HG03280 (cell line): ENCODE measurements around the gene WDFY4.

Source experiments
- ATAC-seq: cut with Tn5 transposase; IDR thresholded peaks from one replicate; pipeline ENCODE4 v1.9.1; 2021; ENCODE audit warnings: mild to moderate bottlenecking, moderate library complexity; ENCODE audit not compliant: unreplicated experiment

Gene WDFY4

DNA sequence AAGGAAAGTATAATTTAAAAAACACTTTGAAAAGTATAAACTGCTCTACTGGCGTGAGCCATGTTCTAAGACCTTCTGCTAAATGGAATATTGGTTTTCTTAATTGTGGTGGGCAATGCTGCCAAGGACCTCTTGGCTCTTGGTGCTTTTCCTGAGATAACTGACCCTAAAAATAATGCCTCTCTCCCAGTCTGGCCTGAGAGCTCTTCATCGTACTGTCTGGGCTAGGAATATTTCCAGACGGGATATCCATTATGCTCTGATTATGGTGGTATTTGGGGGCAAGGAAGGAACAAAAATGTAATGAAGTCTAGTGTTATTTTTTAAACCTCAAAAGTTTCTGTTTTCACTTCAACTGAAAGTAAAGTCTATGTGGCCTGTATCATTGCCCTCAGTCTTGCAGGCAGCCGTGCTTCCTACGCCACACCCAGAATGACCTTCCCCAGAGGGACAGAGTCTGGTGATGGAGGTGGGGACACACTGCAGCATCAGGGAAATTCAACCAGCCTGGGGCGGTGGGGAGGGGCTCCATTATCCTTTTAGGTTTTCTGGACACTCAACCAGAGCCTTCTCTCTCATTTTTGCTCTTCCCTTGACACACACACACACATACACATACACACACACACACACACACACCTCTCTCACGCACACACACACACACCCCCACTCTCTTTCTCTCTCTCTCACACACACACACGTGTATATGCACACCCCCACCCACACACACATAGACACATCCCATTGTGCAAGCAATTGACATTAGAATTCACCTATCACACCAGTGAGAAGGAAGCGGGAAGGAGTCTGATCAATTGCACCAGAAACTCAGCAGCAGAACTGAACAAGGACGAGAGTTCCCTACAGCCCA is 155.4 kb downstream of the WDFY4 start:
- ATAC-seq, result no peak

DNA sequence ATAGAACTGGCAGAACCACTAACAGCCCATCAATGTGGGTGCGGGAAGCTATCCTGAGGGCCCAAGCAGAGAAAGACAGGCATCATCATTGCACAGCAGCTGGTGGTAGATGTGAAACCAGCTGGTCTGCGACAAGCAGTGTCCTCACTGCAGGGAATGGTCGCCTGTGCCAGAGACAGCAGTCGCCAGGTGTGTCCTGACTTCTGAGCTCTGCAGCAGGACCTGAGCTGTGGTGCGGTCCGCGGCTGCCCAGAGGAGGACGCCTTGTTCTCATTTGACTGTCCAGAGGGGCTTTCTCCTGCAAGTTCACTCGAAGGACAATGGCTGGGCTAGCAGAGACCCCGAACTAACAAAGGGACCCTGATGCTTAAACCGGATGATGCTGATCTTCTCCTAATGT is 157.6 kb downstream of the WDFY4 start:
- no peak for ATAC-seq

DNA sequence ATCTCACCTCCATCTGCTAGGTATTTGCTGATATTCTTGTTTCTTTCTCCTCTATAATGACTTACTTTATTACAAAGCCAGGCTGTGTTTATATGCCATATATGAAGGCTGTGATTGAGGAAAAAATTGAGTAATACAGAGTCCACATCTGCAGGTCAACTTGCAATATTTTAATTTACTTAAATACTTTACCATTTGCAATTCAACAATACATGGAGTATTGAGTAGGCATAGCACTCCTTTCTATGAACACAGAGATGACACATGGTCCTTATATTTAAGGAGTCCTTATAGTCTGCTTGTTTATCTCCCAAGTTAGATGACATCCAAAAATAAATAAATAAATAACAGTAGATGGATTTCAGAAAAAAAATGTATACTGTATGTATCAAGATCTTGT is 158.5 kb downstream of the WDFY4 start:
- ATAC-seq, result no peak

DNA sequence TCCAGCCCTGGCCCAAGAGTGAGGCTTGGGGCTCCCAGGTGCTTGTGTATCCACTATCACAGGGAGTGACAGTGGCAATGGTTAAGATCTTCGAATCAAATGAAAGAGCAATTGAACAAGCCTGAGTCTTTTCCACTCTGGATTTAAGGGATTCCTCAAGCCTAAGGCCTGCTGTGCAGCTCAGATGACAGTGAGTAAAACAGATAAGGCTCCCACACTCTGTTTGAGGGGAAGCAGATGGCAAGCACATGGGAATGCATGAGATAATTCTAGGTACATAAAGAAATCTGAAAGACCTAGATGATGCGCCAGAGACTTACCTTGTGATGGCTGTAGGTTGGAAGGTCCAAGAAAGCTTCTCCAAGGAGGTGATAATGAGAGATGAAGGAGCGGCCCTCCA is 159.9 kb downstream of the WDFY4 start:
- no peak for ATAC-seq

DNA sequence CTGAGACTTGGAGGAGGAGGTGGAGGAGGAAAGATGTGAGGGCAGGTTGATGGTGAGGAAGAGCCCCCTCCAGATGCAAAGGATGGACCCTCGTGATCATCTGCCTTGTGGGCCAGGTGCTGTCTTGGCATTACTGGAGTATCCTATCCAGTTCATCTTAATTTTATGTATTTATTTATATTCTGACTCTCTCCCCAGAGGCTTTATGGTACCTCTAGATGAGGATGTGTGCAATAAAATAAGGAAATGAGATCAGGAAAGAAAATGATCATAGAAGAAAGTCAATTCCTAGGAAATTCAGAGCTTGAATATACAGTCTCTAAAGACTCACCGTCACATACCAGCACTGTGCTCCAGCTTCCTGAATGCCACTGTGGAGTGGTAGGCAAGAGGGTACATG is 160.8 kb downstream of the WDFY4 start:
- ATAC-seq, result no peak

DNA sequence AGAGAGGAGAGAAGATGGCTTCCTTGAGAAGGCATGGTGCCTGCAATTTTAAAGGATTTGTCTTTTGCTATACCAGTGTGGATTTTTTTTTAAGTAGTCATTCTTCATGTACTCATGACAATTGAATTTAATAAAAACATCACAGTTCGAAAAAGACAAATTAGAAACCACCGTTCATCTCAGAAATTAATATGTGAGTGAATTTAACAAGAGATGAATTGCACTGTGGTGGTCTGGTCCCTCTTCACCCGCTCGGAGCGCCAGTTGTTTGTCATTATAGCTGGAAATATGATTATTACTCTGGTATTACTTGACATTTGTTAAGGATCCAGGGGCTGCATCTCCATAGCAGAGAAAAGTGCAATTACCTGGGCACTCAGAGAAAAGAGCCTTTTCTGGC is 163.0 kb downstream of the WDFY4 start:
- no peak for ATAC-seq

DNA sequence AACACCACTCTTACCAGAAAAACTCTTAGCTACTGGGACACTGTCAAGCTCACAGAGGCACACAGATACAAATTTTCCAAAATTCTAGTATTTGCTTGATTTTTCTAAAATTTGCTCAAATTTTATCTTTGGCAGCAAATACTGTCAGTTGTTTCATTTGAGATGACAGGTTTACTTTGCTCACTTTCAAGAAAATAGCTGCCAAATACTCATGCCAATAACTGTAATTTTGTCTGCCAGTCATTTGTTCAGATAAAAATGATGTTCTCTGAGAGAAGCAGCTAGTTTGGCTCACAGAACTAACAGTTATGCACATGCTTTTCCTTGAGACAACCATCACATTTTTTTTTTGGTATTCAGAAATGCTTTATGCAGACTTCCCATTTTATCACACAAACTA is 172.2 kb downstream of the WDFY4 start:
- no peak for ATAC-seq

DNA sequence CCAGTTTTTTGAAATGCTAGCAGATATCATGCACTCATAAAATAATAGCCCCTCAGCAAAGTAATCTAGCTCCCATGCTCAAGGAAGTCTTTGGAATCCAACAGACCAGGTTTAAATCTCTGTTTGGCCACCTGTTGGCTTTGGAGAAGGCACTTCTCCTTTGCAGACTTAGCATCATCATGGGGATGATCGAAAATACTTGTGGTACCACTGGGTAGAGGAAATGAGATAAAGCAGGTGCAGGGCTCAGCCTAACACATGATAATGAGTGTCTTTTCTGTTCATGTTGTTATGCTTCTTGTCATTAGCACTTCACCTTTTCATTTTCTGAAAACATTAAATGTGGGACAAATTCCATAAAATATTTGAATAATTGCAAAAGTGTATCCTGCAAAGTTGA is 187.6 kb downstream of the WDFY4 start:
- no peak for ATAC-seq

DNA sequence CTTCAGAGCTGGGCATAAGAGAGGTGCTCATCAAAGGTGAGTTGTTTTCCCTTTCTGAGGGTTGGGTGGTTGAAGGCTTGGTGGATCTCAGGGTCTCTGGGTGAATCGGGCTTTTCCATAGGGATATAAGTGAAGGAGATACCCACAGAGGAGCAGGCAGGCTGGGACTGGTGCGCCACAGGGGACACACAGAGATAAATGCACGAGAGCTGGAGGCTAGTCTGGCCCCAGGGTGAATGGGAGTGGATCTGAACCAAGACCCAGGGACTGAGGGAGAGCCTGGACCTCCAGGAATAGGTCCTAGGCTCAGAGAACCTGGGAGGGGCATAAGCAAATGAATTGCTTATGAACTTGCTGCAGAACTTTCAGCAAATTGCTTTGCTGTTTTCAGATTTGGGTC is 193.4 kb downstream of the WDFY4 start:
- no peak for ATAC-seq

DNA sequence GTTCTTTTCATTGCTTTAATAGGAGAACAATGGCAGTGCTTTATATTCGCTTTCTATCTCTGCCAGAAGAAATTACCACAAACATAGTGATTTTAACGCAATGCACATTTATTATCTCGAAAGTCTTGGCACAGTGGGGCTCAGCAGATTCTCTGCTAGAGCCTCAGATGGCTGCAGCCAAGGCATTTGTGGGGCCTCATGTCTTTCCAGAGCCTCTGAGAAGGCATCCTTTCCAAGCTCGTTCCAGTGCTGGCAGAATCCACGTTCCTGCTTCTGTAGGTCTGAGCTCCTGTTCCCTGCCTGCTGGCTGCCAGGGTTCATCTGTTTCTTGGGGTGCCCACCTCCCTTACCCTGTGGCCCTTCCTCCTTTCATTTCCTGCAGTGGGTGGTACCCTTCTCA is 194.8 kb downstream of the WDFY4 start:
- ATAC-seq, result no peak

DNA sequence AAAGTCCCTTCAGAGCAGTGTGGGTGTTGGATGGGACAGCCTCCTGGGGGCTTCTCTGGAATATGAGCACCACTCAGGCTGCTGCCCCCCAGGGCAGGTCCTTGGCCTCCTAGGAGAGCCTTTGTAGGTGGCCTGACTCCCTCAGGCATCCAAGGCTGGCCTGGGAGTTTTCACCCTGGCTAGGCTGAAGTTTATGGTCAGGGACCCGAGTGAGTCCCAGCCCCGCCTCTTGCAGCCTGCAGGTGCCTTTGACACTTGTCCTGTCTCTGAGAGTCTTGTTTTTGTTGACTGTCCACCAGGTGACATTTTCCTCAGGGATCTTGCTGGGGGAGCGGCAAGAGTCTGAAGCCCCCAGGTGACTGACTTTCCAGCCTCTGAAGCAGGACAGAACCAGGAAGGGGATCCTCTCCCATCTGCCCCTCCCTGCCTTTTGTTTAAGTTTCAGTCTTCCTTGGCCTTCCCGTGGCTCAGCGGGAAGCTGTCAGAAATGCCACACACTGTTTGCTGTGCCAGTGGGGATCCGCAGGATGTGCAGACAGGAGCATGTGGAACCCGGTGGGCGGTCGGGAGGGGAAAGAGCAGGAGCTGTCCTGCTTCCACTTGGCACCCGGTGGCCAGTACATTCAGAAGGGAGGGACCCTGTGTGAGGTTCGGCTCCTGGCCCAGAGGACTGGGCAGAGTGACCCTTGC is 195.5 kb downstream of the WDFY4 start:
- no peak for ATAC-seq

DNA sequence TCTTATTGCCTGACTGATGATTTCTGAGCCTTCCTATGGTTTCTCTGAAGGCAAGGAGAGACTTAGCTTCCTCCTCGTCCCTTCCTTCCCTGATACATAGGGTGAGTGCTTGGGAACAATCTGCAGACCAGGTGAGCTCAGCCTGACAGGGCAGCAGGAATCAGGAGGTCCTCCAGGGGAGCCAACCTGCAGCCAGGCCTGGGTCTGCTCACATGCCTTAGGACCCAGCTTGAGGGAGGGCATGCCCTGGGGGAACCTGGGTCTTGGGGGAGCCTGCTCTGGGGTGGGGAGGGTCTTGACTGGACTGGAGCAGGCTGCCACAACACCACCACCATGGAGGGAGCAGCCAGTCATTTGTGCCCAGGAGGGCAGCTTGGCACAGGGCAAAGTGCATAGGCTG is 197.3 kb downstream of the WDFY4 start:
- no peak for ATAC-seq

DNA sequence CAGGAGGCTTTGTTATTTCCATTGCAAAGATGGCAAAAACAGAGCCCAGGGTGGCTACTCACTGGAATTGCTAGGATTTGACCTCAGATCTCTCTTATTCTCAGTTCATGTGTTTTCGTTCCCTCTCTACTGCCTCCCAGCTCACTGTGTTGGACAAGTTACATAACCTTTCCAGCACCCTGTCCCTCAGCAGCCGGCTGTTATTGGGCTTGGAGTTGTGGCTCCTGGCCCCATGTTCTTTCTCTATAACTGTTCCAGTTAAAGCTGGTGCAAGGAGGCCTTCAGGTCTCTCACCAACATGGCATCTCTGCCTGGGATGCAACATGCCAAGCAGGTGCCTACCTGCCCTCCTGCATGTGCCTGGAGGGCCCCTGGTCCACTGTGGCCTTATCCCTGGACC is 198.2 kb downstream of the WDFY4 start:
- no peak for ATAC-seq

DNA sequence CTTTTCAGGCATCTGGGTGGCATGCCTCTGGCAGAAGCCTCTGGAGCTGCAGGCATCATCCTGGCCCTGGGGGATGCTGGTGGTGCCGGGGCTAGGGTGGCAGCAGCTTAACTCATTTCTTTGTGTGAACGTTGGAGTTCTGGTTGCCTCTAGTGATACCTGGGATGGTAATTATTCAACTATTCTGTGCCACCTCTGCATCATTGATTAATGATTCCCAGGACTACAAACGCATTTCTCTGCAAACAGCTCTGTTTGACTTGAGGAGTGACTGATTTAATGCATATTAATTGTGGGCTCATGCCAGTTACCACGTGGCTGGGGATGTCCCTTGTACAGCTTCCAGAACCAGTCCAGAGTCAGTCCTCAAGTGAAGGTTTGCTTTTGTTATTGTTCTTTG is 199.0 kb downstream of the WDFY4 start:
- ATAC-seq, result no peak

DNA sequence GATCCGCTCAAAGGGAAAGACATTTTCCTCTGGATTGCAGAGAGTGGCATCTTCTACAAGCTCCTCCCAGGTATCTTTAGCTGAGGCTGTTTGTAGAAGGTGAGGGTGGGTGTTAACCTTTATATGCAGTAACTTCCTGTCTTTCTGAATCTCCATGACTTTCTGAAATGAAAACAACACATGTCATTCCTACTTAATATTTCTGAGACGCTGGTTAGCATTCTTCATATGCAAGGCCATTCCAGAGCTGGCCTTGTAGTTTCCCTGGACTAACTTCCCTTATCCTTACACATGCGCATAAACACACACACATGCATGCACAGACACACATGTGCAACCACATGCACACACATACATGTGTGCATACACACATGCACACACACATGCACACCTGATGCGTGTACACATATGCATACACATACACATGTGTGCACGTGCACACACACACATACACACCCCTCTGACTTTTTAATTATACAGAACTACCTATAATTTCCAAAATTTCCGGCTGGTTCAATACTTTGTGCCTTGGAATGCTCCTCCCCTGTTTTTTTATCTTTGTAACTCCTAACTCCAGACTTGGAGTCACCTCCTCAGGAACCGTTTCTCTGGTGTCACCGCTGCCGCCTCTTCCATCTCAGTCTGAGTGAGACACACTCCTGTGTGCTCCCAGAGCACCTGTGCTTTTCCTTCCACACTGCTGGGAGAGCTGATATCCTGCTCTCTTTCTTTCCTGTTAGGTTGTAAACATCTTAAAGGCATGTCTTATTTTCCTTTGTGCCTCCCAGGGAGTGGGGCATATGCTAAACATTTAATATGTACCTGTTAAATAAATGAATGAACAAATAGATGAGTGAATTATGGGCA is 199.7 kb downstream of the WDFY4 start:
- ATAC-seq, result no peak

DNA sequence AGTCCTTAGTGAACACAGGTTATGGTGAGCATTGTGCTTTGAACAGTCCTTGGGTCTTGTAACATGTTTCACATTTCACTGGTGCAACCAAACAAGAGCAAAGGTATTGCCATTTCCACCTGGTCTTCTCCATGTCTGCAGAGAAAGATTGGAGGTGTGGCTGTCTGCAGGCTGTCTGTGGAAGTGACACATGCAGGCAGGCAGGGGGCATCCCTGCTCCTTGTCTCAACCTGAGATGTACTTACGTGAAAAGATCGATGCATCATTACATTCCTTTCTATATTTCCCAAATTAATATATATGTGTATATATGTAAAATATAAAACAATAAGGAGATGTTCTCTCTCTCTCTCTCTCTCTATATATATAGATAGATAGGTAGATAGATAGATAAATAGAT is 200.7 kb downstream of the WDFY4 start:
- ATAC-seq, result no peak

DNA sequence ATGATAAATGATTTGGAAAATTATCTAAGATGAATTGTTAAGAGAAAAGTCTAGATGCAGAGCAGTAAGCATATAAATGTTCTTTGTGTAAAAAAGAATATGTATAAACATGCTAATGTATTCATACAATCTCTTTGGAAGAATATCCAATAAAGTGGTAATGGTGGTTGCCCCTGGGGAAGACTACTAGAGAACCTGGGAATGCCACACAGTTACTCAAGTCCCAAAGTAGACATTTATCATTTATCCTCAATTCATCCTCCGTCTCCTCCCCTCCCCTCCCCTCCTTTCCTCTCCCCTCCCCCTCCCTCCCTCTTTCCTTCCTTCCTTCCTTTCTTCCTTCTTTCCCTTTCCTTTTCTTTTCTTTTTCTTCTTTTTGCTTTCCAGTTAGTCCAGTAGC is 203.3 kb downstream of the WDFY4 start:
- no peak for ATAC-seq

DNA sequence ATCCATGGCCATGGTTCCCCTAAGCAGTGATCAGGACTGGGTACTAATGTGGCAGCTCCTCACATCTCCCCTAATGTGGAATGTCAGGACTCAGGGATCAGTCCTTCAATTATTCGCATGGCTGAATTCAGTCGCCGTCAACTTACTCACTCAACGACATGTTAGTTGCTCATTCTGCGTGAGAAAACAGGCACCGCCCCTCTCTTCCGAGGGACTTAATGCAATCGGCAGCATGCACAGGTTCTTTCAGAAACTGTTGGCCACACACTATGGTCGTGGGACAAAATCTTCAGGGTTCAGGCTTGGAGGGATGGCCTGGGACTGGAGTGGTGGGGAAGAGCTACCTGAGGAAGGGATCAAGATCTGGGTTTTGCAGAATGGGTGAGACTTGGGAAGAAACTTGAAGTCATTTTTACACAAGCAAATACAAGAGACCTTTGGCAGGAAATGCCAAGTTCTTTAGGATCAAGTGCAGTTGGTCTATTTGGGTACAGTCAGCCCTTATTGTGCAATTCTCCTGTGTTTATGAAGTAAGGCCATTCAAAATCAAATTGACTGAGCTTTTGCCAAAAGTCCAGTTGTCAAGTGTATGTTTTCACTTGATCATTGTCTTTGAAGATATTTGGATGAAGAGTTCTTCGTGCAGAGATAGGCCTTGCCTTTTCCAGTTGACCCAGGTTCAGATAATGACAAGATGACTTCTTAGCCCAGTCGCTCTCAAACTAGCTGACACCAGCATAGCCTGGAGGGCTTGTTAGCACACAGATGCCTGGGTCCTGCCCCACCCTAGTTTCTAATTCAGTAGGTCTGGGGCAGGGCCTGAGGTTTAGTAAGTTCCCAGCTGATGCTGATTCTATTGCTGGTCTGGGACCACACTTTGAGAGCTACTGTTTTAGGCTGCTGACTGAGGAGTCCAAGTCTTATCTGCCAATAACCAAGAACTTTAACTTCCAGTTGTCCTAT is 206.5 kb downstream of the WDFY4 start:
- ATAC-seq, result no peak

DNA sequence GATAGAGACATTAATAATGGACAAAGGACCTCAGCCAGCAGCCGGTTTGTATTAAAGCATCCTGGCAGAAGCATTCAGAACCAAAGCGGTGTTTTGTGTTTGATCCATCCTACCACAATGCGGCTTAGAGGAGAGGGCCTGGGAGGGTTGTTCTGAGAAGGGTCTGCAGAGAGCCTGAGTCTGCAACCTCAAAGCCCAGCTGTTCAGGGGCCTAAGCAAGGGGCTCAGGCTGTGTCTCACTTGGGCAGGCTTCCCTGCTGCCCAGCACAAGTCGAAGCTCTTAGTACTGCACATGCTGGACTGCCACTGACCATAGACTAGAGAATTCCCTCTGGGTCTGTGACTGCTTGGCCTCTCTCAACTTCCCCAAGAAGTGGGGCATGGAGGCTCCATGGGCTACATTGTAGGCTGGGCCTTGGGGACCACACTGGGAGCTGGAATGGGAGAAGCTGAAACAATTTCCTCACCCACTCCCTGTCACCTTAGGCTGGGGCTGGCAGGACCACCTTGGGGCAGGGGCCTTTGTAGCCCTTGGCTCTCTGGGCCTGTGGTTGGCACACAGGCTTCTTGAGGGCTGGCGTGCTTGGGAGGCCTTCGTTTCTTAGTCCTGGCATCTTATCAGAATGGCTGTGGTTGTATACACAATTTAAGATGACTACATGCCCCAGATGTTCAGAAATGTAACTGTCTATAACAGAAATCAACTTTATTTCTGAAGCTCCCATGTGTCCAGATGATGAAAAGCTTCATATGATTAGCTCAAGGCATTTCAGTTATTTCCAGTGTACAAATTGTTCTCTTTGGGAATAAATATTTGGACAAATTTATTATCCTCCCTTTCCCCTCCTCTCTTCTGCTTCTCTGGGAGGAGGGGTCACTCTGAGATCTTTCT is 210.5 kb downstream of the WDFY4 start:
- ATAC-seq, result no peak
